ENCODE measurements around the gene PDE11A.

PDE11A gene

DNA sequence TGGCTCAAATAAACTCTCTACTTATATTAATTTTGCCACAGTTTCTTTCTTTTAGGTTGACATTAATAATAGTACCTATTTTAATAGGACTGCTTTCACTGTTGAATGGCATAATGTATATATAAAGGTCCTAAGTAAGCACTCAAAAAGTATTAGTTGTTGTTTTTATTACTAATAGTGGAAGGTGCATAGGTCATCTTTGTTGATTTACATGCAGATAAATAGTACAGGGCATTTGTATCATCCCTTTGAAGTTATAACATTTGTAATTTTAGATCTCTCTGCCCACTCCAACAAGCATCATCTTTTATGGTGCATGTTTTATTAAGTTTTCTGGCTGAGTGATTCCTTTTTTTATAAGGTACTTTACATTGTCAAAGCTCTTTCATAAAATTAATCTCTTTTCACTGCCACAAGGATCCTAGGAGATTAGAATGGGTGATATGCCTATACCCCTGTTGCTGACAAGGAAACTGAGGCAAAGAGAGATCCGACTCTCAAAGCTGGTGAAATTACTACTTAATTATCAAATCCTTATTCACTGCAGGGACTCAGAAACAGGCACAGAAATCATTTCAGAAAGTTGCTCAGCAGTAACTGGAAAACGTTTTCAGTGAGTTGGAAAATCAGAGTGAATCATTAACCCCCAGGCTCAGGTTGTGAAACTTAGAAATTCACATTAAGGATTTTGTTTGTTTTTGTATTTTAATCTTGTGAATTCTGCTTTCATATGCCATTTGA, 380.4 kb downstream of the PDE11A start:
- no peak for DNase-seq (ENCODE audit: low spot score)

DNA sequence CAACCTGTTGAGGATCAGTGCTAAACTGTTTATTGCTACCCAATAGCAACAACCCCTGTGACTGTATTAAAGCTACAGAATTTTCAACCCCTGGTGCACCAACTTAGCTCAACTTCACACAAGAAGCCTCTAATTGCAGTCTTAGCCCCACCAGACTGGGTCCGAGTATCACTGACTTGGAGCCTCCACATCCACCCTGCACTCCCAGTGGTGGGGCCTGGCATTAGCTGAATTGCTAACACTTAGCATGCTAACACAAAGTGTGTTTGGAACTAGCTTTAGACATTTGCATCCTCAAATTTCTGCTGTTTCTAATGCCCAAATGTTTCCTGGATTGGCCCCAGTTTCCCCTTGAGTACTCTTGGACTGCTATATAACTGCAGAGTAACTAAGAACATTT, 381.4 kb downstream of the PDE11A start:
- DNase-seq (ENCODE audit: low spot score) = no peak

- DNase-seq (ENCODE audit: low spot score) = no peak
Observed at GRCh38 chr2:177689623-177690022, 383.0 kb downstream of the PDE11A start.

- DNase-seq (ENCODE audit: low spot score) = no peak
Observed at GRCh38 chr2:177688844-177689243, 383.7 kb downstream of the PDE11A start.

GRCh38 chr2:177683661-177684069, 388.9 kb downstream of the PDE11A start:
- DNase-seq (ENCODE audit: low spot score) = no peak

DNA sequence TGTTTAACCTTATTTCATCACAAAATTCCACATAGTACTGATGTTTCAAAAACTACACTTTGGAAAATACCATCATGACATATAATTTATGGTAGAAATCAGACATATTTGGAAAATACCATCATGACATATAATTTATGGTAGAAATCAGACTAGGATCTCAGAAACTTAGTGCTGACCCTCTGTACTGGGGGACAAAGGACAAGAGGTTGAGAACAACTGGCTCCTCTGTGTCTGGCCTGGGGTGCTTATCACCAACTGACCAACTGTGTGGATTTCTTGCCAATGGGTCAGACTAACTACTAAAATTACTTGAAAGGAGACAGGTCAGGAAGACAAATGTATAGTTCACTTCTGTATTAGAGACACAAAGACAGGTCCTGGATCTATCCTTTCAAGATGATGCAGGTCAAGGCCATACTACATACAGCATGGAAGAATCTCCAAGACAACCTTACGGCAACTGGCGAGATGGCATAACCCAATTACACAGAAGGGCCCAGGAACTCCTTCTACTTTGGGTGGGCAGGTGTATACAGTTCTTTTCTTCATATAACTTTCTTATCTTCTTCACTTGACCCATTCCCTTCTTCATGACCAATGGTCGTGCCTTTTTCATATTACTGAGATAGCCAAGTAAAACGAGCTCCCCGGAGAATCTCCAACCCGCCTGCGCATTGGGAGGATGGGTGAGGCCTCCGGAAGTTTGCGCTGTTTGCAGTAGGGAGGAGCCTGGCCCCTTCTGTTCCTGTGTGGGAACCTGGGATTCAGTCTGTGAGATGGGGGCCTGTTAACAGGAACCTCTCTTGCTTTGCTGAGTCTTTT, 389.5 kb downstream of the PDE11A start:
- DNase-seq (ENCODE audit: low spot score) = no peak

DNA sequence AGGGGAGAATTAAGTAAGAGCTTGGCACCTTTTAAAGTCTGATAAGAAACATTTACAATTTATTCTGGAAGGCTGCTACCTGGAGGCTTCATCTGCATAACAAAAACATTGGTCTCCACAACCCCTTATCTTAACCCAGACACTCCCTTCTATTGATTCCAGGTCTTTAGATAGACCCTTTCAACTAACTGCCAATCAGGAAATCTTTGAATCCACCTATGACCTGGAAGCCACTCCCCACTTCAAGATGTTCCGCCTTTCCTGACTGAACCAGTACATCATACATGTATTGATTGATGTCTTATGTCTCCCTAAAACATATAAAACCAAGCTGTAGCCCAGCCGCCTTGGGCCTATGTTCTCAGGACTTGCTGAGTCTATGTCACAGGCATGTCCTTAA, 390.6 kb downstream of the PDE11A start:
- no peak for DNase-seq (ENCODE audit: low spot score)

DNA sequence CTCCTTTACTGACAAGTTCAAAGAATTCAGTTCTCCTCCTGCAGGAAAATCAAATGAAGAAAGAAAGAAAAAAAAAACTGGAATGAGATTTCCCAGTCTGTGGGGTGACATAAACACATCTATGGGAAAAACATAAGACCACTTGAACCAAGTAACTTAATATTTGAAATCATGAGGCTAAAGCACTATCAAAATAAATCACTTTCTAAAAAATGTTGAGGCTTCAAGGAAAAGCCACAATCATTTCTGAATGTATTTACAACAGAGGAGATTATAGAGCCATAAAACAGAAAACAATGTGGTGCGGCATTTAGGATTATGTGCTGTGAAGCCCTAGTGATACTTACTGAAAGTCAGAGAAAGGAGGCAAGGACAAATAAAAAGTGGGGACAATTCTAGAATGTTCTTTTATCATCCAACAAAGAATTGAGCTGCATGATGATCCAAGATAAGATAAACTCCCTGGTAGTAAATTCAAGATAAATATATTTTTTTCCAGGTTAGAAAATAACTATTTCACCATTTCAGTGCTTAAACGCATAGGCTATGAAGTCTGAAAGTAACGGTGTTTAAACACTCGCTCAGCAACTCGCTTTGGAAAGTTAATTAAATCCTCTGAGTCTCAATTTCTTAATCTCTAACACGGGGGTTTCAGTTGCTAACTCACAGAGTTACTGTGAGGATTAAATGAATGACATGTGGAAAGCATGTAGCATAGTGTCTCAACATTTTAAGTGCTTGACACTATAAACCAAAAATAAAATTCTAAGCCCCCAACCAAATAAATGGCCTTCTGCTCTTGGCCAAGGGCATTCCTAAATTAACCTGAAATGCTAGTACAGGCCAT, 391.5 kb downstream of the PDE11A start:
- no peak for DNase-seq (ENCODE audit: low spot score)

GRCh38 chr2:177679611-177680605, 392.7 kb downstream of the PDE11A start:
- DNase-seq (ENCODE audit: low spot score) = no peak

GRCh38 chr2:177678939-177679338, 393.6 kb downstream of the PDE11A start:
- DNase-seq (ENCODE audit: low spot score) = no peak

- no peak for DNase-seq (ENCODE audit: low spot score)
Observed at GRCh38 chr2:177676636-177677035, 395.9 kb downstream of the PDE11A start.

DNA sequence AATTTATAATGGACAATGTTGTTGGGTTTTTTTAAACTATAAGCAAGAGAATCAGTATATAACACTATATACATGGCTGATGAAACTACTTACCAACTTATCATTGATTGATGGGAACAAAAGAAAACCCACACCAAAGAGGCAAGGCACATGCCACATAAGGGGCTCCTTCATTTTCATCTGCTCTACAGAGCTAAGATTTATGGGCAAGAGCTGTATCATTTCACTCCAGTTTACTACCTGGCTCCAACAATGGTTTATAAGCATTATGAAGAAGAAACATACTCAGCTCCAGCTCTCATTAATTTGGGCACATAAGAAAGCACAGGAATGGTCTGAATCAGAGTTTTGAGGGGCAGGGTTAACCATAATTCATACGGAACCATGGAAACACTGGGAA, 396.8 kb downstream of the PDE11A start:
- DNase-seq (ENCODE audit: low spot score) = no peak

DNA sequence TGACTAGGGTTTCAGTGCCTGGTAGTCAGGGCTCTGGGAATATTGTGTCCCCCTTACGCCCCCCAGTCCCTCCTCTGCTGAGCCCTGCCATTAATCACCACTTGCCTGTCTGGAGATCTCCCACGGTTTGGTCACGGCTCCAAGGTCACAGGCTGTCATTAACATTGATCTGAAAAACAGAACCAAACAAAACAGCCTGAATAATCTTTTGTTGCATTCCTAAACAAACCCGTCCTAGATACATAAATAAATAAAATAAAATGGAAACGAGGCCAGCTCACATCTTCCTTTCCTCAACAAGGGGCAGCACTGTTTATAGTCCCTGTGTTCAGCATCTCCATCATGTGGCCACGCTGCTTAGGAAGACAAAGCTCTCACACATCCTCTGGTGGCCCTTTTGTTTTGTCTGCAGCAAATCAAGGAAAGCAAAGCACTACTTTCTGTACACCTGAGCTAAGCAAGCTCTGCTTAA, 397.2 kb downstream of the PDE11A start:
- DNase-seq (ENCODE audit: low spot score) = no peak

GRCh38 chr2:177673602-177674595, 398.7 kb downstream of the PDE11A start:
- no peak for DNase-seq (ENCODE audit: low spot score)

DNA sequence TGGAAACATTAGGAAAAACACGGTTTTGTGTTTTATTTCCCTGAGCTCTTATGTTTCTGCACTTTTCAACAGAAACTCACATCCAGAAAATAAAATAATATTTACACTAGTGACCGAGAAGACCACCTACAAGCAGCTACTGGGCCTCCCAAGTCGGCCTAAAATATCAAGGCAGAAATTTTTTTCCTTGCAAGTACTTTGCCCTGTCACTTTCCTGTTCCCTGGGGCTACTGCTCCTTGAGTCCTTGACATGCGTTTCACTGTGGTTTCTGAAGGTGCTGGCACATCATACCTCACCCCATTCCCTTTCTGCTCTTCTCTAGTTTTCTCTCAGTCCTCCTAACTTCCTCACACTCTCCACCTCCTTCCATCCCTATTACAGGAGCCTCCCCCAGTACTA, 400.9 kb downstream of the PDE11A start:
- DNase-seq (ENCODE audit: low spot score) = no peak

- no peak for DNase-seq (ENCODE audit: low spot score)
Observed at GRCh38 chr2:177670791-177671535, 401.6 kb downstream of the PDE11A start.

DNA sequence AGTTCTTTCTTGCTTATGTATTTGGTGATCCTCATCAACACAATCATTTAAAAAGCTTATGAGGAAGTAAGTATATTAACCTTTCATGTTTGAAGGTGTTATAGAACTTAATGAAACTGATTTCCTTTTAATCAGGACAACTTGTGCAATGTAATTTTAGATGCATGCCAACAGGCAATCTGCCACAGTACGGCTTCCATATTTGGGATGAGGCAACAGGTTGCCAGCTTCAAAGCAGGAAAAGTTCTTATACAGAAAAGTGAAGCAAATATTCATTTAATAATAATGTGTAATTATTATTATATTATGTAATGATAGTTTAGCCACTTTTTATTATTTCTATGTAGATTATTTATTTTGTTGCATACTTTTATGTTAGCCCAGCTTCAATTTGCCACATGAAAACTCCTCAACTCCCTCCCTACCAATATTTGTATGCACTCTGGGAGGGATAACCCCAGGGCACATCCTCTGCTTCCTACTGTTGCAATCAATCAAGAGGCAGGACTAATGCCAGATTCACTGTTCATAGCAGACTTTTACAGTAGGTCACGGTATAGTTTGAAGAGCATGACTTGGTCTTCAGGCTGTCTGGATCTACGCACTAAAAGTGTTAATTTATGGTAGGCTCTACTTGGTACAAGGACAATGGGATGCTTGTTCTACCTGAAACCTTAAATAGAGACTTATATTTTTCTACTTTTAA, 402.8 kb downstream of the PDE11A start:
- DNase-seq (ENCODE audit: low spot score) = no peak

- no peak for DNase-seq (ENCODE audit: low spot score)
Observed at GRCh38 chr2:177669201-177669600, 403.4 kb downstream of the PDE11A start.

GRCh38 chr2:177668617-177669016, 404.0 kb downstream of the PDE11A start:
- DNase-seq (ENCODE audit: low spot score) = no peak
